Measurements from ENCODE around the gene CDHR3. TPM values are rescaled to one million over a fixed set of nuclear protein-coding genes. Genes with fewer than 3 reads are reported as not detected.

CDHR3 gene
- total RNA-seq, 1 donor from 2014 or later: 12.4 TPM

- peak; percentile 32 for ATAC-seq (ENCODE audit: poor library complexity)
- DNase-seq: peak; percentile 61
- intact Hi-C loops (cut with DNase I): no loop called here
Observed at GRCh38 chr7:106037489-106038176, 74.6 kb downstream of the CDHR3 start.

DNA sequence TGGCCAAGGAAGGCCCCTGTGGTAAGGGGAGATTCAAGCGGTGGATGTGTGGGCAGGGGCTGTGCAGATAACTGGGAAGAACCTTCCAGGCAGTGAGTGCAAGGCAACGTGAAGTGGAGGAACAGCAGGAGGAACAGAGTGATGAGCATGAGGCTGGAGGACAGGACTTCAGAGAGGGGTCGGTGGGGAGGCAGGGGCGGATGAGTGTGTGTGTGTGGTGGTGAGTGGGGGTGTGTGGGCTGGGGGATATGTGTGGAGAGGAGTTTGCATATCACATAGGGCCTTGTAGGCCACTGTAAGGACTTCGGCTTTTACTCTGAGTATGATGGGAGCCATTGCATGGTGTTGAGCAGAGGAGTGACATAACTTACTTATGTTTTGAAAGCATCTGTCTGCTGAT lies 75.2 kb downstream of the CDHR3 start:
- ATAC-seq (ENCODE audit: poor library complexity) (no peak), DNase-seq (no peak)
- intact Hi-C loops (cut with DNase I): no loop called here

GRCh38 chr7:106038916-106039315 lies 75.9 kb downstream of the CDHR3 start:
- intact Hi-C loops (cut with DNase I): no loop called here
- ATAC-seq (ENCODE audit: poor library complexity) (no peak), DNase-seq (no peak)

- intact Hi-C loops (cut with DNase I): loop anchor here (5.0 kb wide), 1 partner anchor 387 kb away; no protein-coding TSS in a partner anchor
- ATAC-seq (ENCODE audit: poor library complexity): no peak
Observed at GRCh38 chr7:106039486-106040060, 76.5 kb downstream of the CDHR3 start.

DNA sequence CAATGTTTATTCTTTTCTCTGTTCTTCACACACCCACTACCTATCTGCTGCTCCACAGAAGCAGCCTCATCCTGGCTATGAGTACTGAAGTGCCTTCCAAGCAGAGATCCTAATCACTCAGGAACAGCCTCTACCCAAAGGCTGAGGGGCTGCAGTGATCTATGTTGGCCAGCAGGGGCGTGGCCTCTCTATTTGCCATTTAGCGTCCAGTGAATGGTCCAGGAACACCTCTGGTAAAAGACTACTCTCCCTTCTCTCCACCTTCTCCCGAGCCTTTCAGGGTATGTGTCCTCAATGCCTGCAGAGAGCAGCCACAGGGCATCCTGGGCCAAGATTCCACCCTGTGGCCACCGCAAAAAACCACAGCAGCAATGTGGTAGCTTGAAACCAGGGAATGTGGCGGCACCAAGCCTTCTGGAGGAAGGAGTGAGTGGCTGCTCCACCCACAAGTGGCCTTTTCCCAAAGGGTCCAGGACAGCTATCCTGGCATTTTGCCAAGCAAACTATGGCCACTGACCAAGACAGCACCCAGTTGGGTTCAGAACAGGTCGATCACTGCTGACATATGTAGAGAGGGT lies 78.2 kb downstream of the CDHR3 start:
- no peak for DNase-seq
- intact Hi-C loops (cut with DNase I): loop anchor here (5.0 kb wide), 1 partner anchor 389 kb away; no protein-coding TSS in a partner anchor
- ATAC-seq (ENCODE audit: poor library complexity): no peak

More at GRCh38 chr7:106039486-106040060, 76.5 kb downstream of the CDHR3 start:
- DNase-seq: no peak

DNA sequence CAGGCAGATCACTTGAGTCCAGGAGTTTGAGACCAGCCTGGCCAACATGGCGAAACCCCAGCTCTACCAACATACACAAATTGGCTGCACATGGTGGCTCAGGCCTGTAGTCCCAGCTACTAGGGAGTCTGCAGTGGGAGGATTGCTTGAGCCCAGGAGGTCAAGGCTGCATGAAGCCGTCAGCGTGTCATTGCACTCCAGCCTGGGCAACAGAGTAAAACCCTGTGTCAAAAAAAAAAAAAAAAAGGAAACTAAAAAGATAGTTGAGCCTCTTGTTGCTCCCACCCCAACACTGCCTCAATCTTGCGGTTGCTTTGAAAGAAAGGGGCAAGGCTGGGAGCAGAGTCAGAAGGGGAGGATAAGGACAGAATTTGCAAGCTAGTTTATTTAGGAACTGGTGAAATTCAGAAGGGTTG lies 79.1 kb downstream of the CDHR3 start:
- ATAC-seq (ENCODE audit: poor library complexity) (peak; percentile 8), DNase-seq (no peak)
- intact Hi-C loops (cut with DNase I): loop anchor here (2.0 to 5.0 kb wide), 3 partner anchors 159 to 390 kb away; no protein-coding TSS in a partner anchor

DNA sequence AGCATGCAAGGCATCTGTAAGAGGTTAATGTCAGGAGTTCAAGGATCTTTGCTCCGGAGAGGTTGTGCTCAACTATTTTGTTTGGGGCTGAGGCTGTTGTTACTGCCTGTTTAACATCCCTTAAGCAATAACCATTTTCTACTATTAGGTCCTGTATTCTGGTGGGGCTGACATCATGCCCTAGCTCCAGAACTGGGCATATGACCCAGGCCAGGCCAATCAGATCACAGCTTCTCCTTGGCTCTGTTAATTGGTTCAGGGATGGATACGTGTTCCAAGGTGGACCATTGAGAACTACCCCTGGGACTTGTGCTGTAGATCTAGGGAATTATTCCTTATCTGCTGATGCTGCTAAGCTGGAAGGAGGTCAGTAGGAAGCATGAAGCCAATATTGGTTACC lies 82.1 kb downstream of the CDHR3 start:
- intact Hi-C loops (cut with DNase I): no loop called here
- ATAC-seq (ENCODE audit: poor library complexity): no peak
- no peak for DNase-seq

DNA sequence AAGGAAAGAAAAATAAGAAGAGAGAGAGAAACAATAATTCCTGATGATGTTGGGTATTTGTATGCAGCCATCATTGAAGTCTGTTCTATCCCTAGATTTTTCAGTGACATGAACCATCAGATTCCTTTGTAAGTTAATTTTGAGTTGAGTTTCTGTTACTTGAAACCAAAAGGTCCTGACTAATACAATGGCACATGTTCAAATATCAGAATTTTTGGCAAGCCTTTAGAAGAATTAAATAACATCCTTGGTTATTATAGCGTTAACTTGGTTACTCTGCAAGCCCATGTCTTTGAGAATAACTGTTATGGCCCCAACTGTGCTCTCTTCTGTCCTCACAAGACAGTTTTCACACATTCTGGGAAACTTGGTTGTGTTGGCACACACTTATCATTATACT lies 82.5 kb downstream of the CDHR3 start:
- no peak for ATAC-seq (ENCODE audit: poor library complexity)
- no peak for DNase-seq
- intact Hi-C loops (cut with DNase I): no loop called here

- intact Hi-C loops (cut with DNase I): no loop called here
- no peak for ATAC-seq (ENCODE audit: poor library complexity)
- DNase-seq: no peak
Observed at GRCh38 chr7:106047184-106047583, 84.1 kb downstream of the CDHR3 start.

DNA sequence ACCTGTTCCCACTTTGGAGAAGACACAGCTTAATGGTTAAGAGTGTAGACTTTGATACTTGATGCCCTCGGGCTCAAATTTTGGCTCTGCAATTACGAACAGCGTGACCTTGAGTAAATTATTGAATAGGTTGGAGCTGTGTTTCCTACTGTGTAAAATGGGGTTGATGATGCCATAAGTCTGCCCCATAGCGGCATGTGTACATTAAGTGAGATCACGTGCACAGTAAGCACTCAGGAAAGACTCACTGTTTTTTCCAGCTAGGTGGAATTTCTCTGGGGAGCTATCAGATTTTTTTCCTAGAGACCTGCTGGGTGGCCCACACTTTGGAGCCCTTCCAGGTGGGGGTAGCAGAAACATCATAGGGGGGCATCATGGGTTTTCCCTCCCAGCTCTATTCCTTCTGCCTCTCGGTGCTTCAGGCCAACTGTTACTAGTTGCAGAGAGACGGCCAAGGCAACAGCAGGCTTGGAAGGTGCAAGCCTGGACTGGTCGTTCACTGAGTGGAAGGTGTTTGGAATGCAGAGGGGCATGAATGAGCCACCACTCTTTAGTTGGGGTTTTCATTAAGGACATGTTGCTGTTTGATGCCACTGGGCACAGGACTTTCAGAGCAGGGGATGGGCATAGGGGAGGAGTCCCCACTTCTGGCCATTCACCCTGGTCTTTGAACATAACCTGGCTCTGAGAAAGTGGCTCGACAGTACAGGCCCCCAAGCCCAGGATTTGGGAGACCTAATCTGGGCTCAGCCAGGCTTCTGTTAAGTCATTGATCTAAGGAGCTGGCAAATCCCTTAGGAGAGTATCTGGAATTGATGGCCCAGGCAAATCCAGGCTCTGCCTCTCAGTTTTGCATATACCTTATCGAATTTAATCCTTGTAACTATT lies 85.0 kb downstream of the CDHR3 start:
- no peak for ATAC-seq (ENCODE audit: poor library complexity)
- DNase-seq: no peak
- intact Hi-C loops (cut with DNase I): no loop called here

DNA sequence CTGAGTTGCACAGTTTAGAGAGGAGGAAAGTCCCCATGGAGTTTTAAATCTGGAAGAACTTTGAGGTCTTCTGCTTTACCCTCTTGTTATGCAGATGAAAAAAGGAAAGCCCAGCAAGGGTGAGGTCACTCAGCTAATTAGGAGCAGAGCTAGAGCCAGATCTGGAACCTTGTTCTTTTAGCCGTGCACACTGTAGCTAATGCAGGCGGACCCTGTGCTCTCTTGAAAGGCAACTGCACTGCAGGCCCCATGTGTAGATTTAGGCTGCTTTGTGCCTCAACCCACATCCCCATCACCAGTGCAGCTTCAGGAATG lies 85.6 kb downstream of the CDHR3 start:
- DNase-seq: no peak
- ATAC-seq (ENCODE audit: poor library complexity): no peak
- intact Hi-C loops (cut with DNase I): no loop called here

- DNase-seq: no peak
- no peak for ATAC-seq (ENCODE audit: poor library complexity)
- intact Hi-C loops (cut with DNase I): no loop called here
Observed at GRCh38 chr7:106049139-106049752, 86.2 kb downstream of the CDHR3 start.

DNA sequence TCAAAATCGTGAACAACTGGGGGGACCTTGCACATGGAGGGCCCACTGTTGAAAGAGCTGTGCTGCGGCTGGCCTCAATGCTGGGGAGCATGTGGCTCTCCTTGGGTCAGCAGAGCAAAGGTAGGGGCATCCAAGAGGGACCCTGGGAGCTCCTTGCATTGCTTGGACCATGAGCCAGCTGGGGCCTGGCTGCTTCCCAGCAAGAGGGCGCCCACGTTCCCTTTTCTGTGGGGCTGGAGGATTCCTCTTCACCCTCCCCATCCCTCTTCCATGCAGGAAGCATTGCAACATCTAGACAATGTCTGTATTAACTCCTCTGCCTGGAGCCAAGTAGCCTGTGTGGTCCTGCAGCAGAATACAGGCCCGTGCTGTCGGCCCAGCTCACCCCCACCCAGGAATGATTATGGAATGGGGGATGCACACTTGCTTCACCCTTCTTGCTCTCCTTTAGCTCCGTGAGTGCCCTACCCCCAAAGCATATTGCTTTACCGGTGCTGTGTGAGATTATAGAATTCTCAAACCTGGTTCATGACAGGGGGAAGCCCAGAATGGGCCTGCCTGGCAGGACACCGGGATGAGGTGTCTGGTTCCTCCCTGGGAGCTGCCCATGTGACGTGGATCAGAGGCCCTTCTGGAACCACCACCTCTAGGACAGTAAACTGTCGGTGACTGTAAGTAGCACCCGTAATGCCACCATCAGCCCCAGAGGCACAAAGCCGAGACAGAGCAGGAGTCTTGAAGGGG lies 87.1 kb downstream of the CDHR3 start:
- peak; percentile 27 for ATAC-seq (ENCODE audit: poor library complexity)
- no peak for DNase-seq
- intact Hi-C loops (cut with DNase I): loop anchor here (10.0 kb wide), 1 partner anchor 415 kb away; no protein-coding TSS in a partner anchor

GRCh38 chr7:106050746-106051117 lies 87.7 kb downstream of the CDHR3 start:
- intact Hi-C loops (cut with DNase I): loop anchor here (10.0 kb wide), 1 partner anchor 414 kb away; no protein-coding TSS in a partner anchor
- DNase-seq: no peak
- ATAC-seq (ENCODE audit: poor library complexity): peak; percentile 66

GRCh38 chr7:106052681-106053080 lies 89.6 kb downstream of the CDHR3 start:
- intact Hi-C loops (cut with DNase I): loop anchor here (10.0 kb wide), 1 partner anchor 412 kb away; no protein-coding TSS in a partner anchor
- no peak for ATAC-seq (ENCODE audit: poor library complexity)

DNA sequence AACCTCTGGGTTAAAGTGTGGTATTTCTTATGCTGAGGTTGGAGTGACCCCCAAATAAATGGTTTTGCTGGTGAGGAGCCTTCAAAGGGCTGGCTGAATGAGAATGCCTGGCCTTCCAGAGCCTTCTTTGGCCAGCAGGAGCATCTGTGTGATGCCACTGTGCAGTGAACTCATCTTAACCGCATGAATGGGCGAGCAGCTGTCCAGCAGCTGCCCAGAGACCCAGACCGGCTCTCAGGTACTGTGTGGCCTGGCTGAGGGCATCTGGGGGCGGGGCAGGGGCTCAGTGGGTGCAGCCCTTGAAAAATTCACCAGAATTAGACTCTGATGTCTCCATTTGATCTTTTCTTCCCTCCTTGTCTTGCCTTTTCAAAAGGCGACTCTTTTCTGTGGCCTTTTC lies 90.0 kb downstream of the CDHR3 start:
- DNase-seq: no peak
- ATAC-seq (ENCODE audit: poor library complexity): no peak
- intact Hi-C loops (cut with DNase I): loop anchor here (10.0 kb wide), 1 partner anchor 412 kb away; no protein-coding TSS in a partner anchor

More at GRCh38 chr7:106052681-106053080, 89.6 kb downstream of the CDHR3 start:
- DNase-seq: no peak

GRCh38 chr7:106054156-106054910 lies 91.3 kb downstream of the CDHR3 start:
- DNase-seq (no peak), ATAC-seq (ENCODE audit: poor library complexity) (no peak)
- intact Hi-C loops (cut with DNase I): loop anchor here (10.0 kb wide), 1 partner anchor 410 kb away; no protein-coding TSS in a partner anchor
